H1 (cell line): ENCODE results near the gene FLT3. TPM values are rescaled to one million over a fixed set of nuclear protein-coding genes. Genes with fewer than 3 reads are reported as not detected.
A peak's percentile ranks its signal among the peaks of the same experiment; 100 is the strongest.

Source experiments
- ATF3 ChIP-seq: IDR thresholded peaks from 2 replicates; pipeline ENCODE4 v1.6.1; 2011; ENCODE audit warnings: low read depth, mild to moderate bottlenecking, low read length; ENCODE audit not compliant: insufficient read depth
- BRCA1 ChIP-seq: IDR thresholded peaks from 2 replicates; pipeline ENCODE4 v1.6.1; 2012; ENCODE audit warnings: low read depth, low read length, improper control_type of control experiment
- CBX5 ChIP-seq: fragments of 300-800, 300-1000 bp; sonication (generic); IDR thresholded peaks from 2 replicates; pipeline ENCODE4 v1.7.1; 2016; ENCODE audit warnings: antibody characterized with exemption, low read length, low read depth
- CHD1 ChIP-seq: IDR thresholded peaks from 2 replicates; pipeline ENCODE4 v1.6.1; 2012; ENCODE audit warnings: low read depth, low read length, improper control_type of control experiment
- CHD7 ChIP-seq: fragments of 300-600 bp; sonication (generic); IDR thresholded peaks from 2 replicates; pipeline ENCODE4 v1.7.1; 2012; ENCODE audit warnings: low read length, moderate library complexity, mild to moderate bottlenecking, inconsistent platforms; ENCODE audit not compliant: insufficient replicate concordance
- CREB1 ChIP-seq: IDR thresholded peaks from 2 replicates; pipeline ENCODE4 v1.6.1; 2012; ENCODE audit warnings: inconsistent platforms
- EGR1 ChIP-seq: IDR thresholded peaks from 2 replicates; pipeline ENCODE4 v1.6.1; 2011; ENCODE audit warnings: low read depth, low read length, borderline replicate concordance
- PHF8 ChIP-seq: fragments of 200-600 bp; sonication (generic); conservative IDR thresholded peaks from 2 replicates; pipeline ENCODE4 v1.7.1; 2012; ENCODE audit warnings: low read depth, mild to moderate bottlenecking, inconsistent platforms, low read length, moderate library complexity
- POU5F1 ChIP-seq: IDR thresholded peaks from 2 replicates; pipeline ENCODE4 v1.6.1; 2011; ENCODE audit warnings: low read depth, mild to moderate bottlenecking, low read length, moderate library complexity
- SP4 ChIP-seq: IDR thresholded peaks from 2 replicates; pipeline ENCODE4 v1.6.1; 2012; ENCODE audit warnings: low read length, inconsistent platforms
- polyA plus RNA-seq, 7 experiments: library from polyadenylated mRNA; depleted of rRNA in 3 of 7; stranded (reverse) in 5 of 7; unstranded in 2 of 7; fragments of >200 nt in 5 of 7; fragments of 200-250 nt in 2 of 7; gene quantifications; 1 replicate in 5 of 7; 2 replicates in 1 of 7; 4 replicates in 1 of 7; pipeline versions ENCODE4 v1.2.1 to v1.2.3, GENCODE V29; 2011 to 2013; ENCODE audit warnings: missing spikeins in 2 of 7, mixed read lengths in 2 of 7
- total RNA-seq: library from RNA; stranded (reverse); fragmentation: NEBNext Ultra II Directional; extraction: Animal tissue kit (Norgen Biotek cat#: 25700); gene quantifications from 2 replicates; pipeline ENCODE4 v1.2.1, GENCODE V29; 2021

FLT3 gene
- total and polyA plus RNA-seq, 2 of the 8 experiments (the other 6 are each of a cell fraction or from before 2014, with no cell fraction given) = 0.44 to 0.71 TPM

GRCh38 chr13:27965740-27966640 lies 134.4 kb downstream of the FLT3 start (continued):
- no peak for TF ChIP-seq ATF3
- TF ChIP-seq PHF8 = no peak
- TF ChIP-seq BRCA1 = no peak
- no peak for TF ChIP-seq CBX5
- no peak for TF ChIP-seq EGR1
- peak; percentile 82 for TF ChIP-seq POU5F1
- no peak for TF ChIP-seq CREB1
- TF ChIP-seq SP4 = no peak
- TF ChIP-seq CHD1 = no peak
- TF ChIP-seq CHD7 = peak; percentile 84
